Measurements from ENCODE around the gene TAS1R2. TPM values are rescaled to one million over a fixed set of nuclear protein-coding genes. Genes with fewer than 3 reads are reported as not detected.

TAS1R2 gene
- total and polyA plus RNA-seq, 2 experiments from 2014 or later: not detected

DNA sequence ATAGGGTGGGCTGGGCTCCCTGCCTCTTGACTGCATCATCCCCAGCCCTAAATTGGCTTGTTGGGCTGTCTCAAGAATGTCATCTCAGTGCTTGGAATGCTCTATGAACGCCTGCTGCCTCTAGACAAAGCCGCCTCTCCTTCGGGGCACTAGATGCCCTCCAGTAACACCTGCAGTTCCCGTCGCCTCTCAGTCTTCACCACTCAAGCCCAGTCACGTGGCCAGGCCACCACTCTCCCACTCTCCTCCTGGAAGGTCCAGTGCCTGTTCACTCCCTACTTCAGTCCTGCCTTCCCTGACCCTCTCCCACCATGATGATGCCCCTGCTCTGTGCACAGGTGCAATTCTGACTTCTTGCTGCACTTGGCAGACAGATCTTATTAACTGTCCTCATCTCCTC is 7.0 kb downstream of the TAS1R2 start (continued):
- TF ChIP-seq, protein P1, sequence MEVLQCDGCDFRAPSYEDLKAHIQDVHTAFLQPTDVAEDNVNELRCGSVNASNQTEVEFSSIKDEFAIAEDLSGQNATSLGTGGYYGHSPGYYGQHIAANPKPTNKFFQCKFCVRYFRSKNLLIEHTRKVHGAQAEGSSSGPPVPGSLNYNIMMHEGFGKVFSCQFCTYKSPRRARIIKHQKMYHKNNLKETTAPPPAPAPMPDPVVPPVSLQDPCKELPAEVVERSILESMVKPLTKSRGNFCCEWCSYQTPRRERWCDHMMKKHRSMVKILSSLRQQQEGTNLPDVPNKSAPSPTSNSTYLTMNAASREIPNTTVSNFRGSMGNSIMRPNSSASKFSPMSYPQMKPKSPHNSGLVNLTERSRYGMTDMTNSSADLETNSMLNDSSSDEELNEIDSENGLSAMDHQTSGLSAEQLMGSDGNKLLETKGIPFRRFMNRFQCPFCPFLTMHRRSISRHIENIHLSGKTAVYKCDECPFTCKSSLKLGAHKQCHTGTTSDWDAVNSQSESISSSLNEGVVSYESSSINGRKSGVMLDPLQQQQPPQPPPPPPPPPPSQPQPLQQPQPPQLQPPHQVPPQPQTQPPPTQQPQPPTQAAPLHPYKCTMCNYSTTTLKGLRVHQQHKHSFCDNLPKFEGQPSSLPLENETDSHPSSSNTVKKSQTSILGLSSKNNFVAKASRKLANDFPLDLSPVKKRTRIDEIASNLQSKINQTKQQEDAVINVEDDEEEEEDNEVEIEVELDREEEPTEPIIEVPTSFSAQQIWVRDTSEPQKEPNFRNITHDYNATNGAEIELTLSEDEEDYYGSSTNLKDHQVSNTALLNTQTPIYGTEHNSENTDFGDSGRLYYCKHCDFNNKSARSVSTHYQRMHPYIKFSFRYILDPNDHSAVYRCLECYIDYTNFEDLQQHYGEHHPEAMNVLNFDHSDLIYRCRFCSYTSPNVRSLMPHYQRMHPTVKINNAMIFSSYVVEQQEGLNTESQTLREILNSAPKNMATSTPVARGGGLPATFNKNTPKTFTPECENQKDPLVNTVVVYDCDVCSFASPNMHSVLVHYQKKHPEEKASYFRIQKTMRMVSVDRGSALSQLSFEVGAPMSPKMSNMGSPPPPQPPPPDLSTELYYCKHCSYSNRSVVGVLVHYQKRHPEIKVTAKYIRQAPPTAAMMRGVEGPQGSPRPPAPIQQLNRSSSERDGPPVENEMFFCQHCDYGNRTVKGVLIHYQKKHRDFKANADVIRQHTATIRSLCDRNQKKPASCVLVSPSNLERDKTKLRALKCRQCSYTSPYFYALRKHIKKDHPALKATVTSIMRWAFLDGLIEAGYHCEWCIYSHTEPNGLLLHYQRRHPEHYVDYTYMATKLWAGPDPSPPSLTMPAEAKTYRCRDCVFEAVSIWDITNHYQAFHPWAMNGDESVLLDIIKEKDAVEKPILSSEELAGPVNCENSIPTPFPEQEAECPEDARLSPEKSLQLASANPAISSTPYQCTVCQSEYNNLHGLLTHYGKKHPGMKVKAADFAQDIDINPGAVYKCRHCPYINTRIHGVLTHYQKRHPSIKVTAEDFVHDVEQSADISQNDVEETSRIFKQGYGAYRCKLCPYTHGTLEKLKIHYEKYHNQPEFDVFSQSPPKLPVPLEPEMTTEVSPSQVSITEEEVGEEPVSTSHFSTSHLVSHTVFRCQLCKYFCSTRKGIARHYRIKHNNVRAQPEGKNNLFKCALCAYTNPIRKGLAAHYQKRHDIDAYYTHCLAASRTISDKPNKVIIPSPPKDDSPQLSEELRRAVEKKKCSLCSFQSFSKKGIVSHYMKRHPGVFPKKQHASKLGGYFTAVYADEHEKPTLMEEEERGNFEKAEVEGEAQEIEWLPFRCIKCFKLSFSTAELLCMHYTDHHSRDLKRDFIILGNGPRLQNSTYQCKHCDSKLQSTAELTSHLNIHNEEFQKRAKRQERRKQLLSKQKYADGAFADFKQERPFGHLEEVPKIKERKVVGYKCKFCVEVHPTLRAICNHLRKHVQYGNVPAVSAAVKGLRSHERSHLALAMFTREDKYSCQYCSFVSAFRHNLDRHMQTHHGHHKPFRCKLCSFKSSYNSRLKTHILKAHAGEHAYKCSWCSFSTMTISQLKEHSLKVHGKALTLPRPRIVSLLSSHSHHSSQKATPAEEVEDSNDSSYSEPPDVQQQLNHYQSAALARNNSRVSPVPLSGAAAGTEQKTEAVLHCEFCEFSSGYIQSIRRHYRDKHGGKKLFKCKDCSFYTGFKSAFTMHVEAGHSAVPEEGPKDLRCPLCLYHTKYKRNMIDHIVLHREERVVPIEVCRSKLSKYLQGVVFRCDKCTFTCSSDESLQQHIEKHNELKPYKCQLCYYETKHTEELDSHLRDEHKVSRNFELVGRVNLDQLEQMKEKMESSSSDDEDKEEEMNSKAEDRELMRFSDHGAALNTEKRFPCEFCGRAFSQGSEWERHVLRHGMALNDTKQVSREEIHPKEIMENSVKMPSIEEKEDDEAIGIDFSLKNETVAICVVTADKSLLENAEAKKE (CRISPR knock-in tag; IDR thresholded peaks at IDR 0.05): no peak

DNA sequence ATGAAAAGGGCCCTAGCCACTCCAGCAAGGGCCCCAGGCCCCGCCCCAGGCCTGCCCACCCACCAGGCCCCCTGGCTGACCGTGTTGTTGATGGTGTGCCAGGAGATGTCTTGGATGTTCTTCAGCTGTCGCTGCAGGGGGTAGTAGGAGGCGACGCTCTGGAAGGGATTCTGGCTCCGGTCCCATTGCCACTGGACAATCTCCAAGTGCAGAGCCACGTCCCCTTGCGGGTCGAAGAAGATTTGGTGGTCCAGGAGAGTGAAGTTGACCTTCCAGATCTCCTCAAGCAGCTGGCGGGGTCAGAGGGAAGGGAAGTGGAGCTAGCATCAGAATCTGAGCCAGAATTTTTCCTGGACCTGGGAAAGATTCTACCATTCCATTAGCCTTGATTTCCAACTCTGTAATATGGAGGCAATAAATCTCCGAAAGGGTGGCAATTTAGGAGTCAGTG is 10.2 kb downstream of the TAS1R2 start:
- H3K79me2 ChIP-seq (replicated peaks; ENCODE audit: insufficient read depth): no peaks in the 10 kb centered on the region
- H3K27me3 Mint-ChIP-seq (ENCODE audit: insufficient read depth, low read depth, poor library complexity): peaks cover 7% of the 10 kb centered on the region
- no peaks in the 10 kb centered on the region for H3K36me3 Mint-ChIP-seq (ENCODE audit: low read depth)
- H3K4me3 ChIP-seq: no peak overlapping the region
- no peaks in the 10 kb centered on the region for H4K20me1 ChIP-seq (replicated peaks; ENCODE audit: insufficient read depth)
- no peaks in the 10 kb centered on the region for H3K36me3 ChIP-seq (ENCODE audit: insufficient read depth)
- no peaks in the 10 kb centered on the region for H3K9me2 ChIP-seq (ENCODE audit: insufficient read depth)
- no peak overlapping the region for H3K27ac ChIP-seq (ENCODE audit: low read depth)
- no peak overlapping the region for H3K4me2 ChIP-seq
- H3K27me3 ChIP-seq (ENCODE audit: insufficient read depth): no peaks in the 10 kb centered on the region
- ATAC-seq (no peak), DNase-seq (ENCODE audit: low spot score) (no peak)
- no peak overlapping the region for H3K27ac Mint-ChIP-seq
- no peaks in the 10 kb centered on the region for H3K4me1 Mint-ChIP-seq
- no peaks in the 10 kb centered on the region for H3K4me1 ChIP-seq (ENCODE audit: insufficient read depth)
- H3K4me3 Mint-ChIP-seq: no peak overlapping the region
- no peaks in the 10 kb centered on the region for H3F3A ChIP-seq (replicated peaks; ENCODE audit: low read depth)
- peaks cover 3% of the 10 kb centered on the region; the same call in 2 of the 3 replicates for H3K9me3 Mint-ChIP-seq
- no peak overlapping the region for H2AFZ ChIP-seq
- no peak for TF ChIP-seq EZH2 (IDR thresholded peaks at IDR 0.05; ENCODE audit: low read depth, unreplicated experiment)
- TF ChIP-seq ZNF114 (CRISPR knock-in tag; IDR thresholded peaks at IDR 0.05): no peak
- no peak for TF ChIP-seq NANOG (IDR thresholded peaks at IDR 0.05; ENCODE audit: borderline replicate concordance)
- TF ChIP-seq CREB1 (CRISPR knock-in tag; IDR thresholded peaks at IDR 0.05; ENCODE audit: low read depth): no peak
- TF ChIP-seq, protein P2, sequence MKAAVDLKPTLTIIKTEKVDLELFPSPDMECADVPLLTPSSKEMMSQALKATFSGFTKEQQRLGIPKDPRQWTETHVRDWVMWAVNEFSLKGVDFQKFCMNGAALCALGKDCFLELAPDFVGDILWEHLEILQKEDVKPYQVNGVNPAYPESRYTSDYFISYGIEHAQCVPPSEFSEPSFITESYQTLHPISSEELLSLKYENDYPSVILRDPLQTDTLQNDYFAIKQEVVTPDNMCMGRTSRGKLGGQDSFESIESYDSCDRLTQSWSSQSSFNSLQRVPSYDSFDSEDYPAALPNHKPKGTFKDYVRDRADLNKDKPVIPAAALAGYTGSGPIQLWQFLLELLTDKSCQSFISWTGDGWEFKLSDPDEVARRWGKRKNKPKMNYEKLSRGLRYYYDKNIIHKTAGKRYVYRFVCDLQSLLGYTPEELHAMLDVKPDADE (IDR thresholded peaks at IDR 0.05): no peak
- TF ChIP-seq, protein P3, sequence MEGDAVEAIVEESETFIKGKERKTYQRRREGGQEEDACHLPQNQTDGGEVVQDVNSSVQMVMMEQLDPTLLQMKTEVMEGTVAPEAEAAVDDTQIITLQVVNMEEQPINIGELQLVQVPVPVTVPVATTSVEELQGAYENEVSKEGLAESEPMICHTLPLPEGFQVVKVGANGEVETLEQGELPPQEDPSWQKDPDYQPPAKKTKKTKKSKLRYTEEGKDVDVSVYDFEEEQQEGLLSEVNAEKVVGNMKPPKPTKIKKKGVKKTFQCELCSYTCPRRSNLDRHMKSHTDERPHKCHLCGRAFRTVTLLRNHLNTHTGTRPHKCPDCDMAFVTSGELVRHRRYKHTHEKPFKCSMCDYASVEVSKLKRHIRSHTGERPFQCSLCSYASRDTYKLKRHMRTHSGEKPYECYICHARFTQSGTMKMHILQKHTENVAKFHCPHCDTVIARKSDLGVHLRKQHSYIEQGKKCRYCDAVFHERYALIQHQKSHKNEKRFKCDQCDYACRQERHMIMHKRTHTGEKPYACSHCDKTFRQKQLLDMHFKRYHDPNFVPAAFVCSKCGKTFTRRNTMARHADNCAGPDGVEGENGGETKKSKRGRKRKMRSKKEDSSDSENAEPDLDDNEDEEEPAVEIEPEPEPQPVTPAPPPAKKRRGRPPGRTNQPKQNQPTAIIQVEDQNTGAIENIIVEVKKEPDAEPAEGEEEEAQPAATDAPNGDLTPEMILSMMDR (conservative IDR thresholded peaks at IDR 0.05; ENCODE audit: low read depth in 2 of 2): no peak
- TF ChIP-seq ZNF331 (CRISPR knock-in tag; IDR thresholded peaks at IDR 0.05; ENCODE audit: low read depth): no peak
- TF ChIP-seq POLR2AphosphoS5 (IDR thresholded peaks at IDR 0.05; ENCODE audit: low read depth): no peak
- TF ChIP-seq, protein P4, sequence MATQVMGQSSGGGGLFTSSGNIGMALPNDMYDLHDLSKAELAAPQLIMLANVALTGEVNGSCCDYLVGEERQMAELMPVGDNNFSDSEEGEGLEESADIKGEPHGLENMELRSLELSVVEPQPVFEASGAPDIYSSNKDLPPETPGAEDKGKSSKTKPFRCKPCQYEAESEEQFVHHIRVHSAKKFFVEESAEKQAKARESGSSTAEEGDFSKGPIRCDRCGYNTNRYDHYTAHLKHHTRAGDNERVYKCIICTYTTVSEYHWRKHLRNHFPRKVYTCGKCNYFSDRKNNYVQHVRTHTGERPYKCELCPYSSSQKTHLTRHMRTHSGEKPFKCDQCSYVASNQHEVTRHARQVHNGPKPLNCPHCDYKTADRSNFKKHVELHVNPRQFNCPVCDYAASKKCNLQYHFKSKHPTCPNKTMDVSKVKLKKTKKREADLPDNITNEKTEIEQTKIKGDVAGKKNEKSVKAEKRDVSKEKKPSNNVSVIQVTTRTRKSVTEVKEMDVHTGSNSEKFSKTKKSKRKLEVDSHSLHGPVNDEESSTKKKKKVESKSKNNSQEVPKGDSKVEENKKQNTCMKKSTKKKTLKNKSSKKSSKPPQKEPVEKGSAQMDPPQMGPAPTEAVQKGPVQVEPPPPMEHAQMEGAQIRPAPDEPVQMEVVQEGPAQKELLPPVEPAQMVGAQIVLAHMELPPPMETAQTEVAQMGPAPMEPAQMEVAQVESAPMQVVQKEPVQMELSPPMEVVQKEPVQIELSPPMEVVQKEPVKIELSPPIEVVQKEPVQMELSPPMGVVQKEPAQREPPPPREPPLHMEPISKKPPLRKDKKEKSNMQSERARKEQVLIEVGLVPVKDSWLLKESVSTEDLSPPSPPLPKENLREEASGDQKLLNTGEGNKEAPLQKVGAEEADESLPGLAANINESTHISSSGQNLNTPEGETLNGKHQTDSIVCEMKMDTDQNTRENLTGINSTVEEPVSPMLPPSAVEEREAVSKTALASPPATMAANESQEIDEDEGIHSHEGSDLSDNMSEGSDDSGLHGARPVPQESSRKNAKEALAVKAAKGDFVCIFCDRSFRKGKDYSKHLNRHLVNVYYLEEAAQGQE (IDR thresholded peaks at IDR 0.05; ENCODE audit: unreplicated experiment): no peak

Measured in GM23338 (cell line).